ENCODE results near the gene FAR2.
"Not testable (repeated sequence)": the region's sequence is repeated elsewhere in the genome, so short reads cannot be mapped to it uniquely, and the experiment has no call there.

The FAR2 gene

DNA sequence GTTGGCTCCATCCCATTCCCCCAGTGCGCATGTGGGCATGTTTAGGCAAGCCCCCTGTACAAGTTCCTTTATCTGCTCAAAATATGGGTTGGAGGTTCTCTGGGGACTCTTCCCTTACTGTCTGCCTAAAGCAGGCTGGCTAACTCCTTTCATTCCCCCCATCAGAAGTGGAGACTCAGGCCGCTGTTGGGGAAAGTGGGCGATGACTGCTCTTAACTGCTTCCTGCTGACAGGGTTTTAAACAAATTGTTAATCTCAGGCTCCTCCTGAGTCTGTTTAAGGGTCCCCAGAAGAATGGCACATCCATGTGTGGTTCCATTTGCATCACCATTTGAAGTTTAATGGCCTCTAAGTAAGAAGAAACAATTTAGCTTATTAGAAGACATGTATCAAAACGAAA is 15.4 kb upstream of the FAR2 start:
- Histone ChIP-seq H3K27me3 (replicated peaks; ENCODE audit: control insufficient read depth, insufficient read depth, low read length, poor library complexity, severe bottlenecking) (no peaks in the 10 kb centered on the region), H3K4me1 (ENCODE audit: control insufficient read depth, insufficient read depth, low read length, poor library complexity, severe bottlenecking) (no peaks in the 10 kb centered on the region), H3K9me3 (ENCODE audit: control insufficient read depth, low read length) (no peaks in the 10 kb centered on the region), H3K36me3 (ENCODE audit: control insufficient read depth, insufficient read depth, low read length) (no peaks in the 10 kb centered on the region), H3K27ac (ENCODE audit: insufficient read depth, low read length, poor library complexity, severe bottlenecking) (no peak overlapping the region), H3K4me3 (ENCODE audit: insufficient read depth, low read depth, low read length, poor library complexity, severe bottlenecking) (no peak overlapping the region)
- DNase-seq, result no peak

DNA sequence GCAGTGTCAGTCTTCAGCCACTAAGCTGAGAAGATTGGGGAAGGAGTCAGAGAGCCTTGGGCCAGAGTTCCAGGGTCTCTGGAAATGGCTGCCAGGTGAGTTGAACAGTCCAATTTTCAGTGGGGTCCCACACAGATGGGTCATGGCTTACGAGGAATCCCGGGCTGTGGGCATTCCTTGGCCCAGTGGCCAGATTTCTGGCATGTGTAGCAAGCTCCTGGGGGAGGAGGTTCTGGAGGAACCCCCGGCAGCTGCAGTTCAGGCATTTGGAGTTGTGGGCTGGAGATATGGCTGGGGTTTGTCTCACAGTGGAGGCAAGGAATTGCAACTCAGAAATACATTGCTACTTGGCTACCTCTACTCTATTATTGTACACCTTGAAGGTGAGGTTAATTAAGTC is 10.8 kb upstream of the FAR2 start:
- not testable (repeated sequence) for H3K27me3 ChIP-seq (replicated peaks; ENCODE audit: control insufficient read depth, insufficient read depth, low read length, poor library complexity, severe bottlenecking); H3K4me1 ChIP-seq (ENCODE audit: control insufficient read depth, insufficient read depth, low read length, poor library complexity, severe bottlenecking); H3K27ac ChIP-seq (ENCODE audit: insufficient read depth, low read length, poor library complexity, severe bottlenecking); H3K36me3 ChIP-seq (ENCODE audit: control insufficient read depth, insufficient read depth, low read length); H3K4me3 ChIP-seq (ENCODE audit: insufficient read depth, low read depth, low read length, poor library complexity, severe bottlenecking); H3K9me3 ChIP-seq (ENCODE audit: control insufficient read depth, low read length); DNase-seq

DNA sequence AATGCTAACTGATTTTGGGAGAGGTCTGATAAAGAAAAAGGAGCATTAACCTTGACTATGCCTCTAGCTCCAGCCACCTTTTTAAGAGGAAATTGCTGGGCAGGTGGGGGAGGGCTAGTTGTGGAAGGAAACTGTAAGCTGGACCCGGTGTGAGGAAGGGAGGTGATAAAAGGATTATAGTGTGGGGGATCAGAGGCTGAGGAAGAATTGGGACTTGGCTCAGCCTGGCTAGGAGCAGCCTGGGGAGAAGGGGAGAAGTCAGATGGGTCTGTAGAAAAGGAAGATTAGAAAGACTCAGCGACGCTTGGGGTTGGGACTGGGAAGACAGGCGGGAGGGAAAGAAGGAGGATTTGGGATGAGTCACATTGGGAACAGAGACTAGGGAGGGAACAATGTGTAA is 10.2 kb upstream of the FAR2 start:
- not testable (repeated sequence) for DNase-seq; H3K4me1 ChIP-seq (ENCODE audit: control insufficient read depth, insufficient read depth, low read length, poor library complexity, severe bottlenecking); H3K4me3 ChIP-seq (ENCODE audit: insufficient read depth, low read depth, low read length, poor library complexity, severe bottlenecking); H3K36me3 ChIP-seq (ENCODE audit: control insufficient read depth, insufficient read depth, low read length); H3K9me3 ChIP-seq (ENCODE audit: control insufficient read depth, low read length); H3K27ac ChIP-seq (ENCODE audit: insufficient read depth, low read length, poor library complexity, severe bottlenecking); H3K27me3 ChIP-seq (replicated peaks; ENCODE audit: control insufficient read depth, insufficient read depth, low read length, poor library complexity, severe bottlenecking)

DNA sequence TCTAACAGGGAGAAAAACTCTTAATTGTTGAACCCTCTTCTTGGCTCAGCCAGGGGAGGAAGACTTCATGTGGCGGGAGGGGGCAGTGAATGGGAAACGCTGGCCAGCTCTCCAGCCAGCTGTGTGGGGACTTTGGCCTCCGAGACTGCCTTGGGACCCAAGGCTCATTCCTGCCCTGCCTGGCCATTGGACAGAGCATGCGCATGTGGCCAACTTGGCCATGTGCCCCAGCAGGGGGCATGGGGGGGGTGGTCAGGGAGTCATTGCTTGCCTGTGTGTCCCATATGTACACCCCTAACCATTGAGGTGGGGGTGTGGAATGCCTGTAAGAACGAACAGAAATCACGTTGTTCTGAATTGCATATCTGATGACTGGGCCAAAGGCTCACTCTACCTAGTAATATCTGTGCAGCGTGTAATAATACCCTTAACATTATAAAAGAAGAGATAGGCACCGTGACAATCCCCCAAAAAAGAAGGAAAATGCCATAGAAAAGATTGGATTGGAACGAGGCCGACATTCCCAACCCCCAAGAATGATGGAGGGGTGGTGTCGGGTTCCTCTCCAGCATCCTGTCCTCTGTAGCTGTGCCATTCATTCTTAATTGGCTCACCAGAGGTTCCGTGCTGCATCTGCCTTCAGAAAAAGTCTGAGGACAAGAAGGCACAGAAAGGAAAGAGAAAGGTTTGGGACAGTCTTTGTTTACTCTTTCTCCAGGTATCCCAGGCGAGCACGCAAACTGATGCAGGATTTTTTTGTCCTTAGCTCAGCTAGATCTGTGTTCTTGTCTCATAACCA is 3.5 kb upstream of the FAR2 start:
- Histone ChIP-seq H3K4me3 (ENCODE audit: insufficient read depth, low read depth, low read length, poor library complexity, severe bottlenecking) (no peak overlapping the region), H3K27ac (ENCODE audit: insufficient read depth, low read length, poor library complexity, severe bottlenecking) (no peak overlapping the region), H3K36me3 (ENCODE audit: control insufficient read depth, insufficient read depth, low read length) (no peaks in the 10 kb centered on the region), H3K27me3 (replicated peaks; ENCODE audit: control insufficient read depth, insufficient read depth, low read length, poor library complexity, severe bottlenecking) (no peaks in the 10 kb centered on the region), H3K4me1 (ENCODE audit: control insufficient read depth, insufficient read depth, low read length, poor library complexity, severe bottlenecking) (peaks cover 8% of the 10 kb centered on the region), H3K9me3 (ENCODE audit: control insufficient read depth, low read length) (no peaks in the 10 kb centered on the region)
- no peak for DNase-seq

DNA sequence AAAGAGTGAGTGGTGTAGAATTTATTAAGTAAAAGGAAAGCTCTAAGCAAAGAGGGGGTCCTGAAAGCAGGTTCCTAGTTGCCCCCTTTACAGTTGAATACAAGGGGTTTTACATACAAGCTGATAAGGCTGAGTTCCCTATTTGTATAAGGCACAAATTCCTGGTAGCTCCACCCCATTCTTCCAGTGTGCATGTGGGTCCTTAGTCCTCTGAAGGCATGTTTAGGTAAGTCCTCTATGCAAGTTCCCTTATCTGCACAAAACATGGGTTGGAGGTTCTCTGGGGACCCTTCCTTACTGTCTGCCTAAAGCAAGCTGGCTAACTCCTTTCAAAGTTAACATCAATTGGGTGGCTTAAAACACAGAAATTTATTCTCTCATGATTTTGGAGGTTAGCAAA is 2.9 kb upstream of the FAR2 start:
- peaks cover 8% of the 10 kb centered on the region for H3K4me1 ChIP-seq (ENCODE audit: control insufficient read depth, insufficient read depth, low read length, poor library complexity, severe bottlenecking)
- no peaks in the 10 kb centered on the region for H3K9me3 ChIP-seq (ENCODE audit: control insufficient read depth, low read length)
- no peaks in the 10 kb centered on the region for H3K27me3 ChIP-seq (replicated peaks; ENCODE audit: control insufficient read depth, insufficient read depth, low read length, poor library complexity, severe bottlenecking)
- no peak for DNase-seq
- no peak overlapping the region for H3K27ac ChIP-seq (ENCODE audit: insufficient read depth, low read length, poor library complexity, severe bottlenecking)
- H3K4me3 ChIP-seq (ENCODE audit: insufficient read depth, low read depth, low read length, poor library complexity, severe bottlenecking), result no peak overlapping the region
- no peaks in the 10 kb centered on the region for H3K36me3 ChIP-seq (ENCODE audit: control insufficient read depth, insufficient read depth, low read length)

DNA sequence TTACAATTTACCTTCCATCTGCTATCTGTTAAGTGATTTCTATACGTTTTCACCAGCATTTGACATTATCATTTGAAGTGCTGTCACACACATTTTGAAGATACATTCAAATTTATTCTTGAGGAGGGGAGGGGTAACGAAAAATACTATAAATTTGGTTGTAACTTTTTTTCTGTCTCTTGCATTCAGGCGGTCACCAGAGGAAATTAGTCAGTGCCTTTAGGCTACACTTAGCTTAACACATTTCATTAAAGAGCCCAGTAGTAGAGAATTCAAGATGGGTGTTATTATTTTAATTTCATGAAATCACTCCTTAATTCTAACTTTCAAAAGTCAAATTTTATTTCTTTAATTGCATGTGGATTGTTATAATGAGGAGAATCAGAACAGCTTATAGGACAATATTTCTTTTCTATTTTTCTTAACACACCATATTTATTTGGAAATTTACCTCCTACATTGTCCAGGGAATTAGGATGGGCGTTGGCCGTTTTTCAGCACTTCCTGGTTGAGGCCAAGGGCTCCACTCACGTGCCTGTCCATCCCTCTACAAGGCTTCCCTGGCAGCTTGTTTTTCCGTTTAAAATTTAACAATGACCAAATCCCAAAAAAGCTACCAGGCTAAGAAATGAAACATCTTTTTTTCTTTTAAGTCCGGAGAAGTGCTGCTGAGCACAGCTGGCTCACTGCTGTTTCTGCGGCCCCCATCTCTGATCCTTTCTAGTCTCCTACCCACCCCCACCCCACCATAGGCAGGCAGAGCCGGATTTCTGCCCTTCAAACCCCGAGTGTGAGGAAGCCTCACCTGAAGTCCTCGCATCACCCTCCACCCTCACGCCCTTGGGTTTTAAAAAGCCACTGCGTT is 1.1 kb upstream of the FAR2 start:
- H3K27ac ChIP-seq (ENCODE audit: insufficient read depth, low read length, poor library complexity, severe bottlenecking), result peak overlapping the region; percentile 60
- peaks cover 8% of the 10 kb centered on the region for H3K4me1 ChIP-seq (ENCODE audit: control insufficient read depth, insufficient read depth, low read length, poor library complexity, severe bottlenecking)
- no peak for DNase-seq
- no peaks in the 10 kb centered on the region for H3K27me3 ChIP-seq (replicated peaks; ENCODE audit: control insufficient read depth, insufficient read depth, low read length, poor library complexity, severe bottlenecking)
- H3K4me3 ChIP-seq (ENCODE audit: insufficient read depth, low read depth, low read length, poor library complexity, severe bottlenecking), result peak overlapping the region; percentile 93
- no peaks in the 10 kb centered on the region for H3K9me3 ChIP-seq (ENCODE audit: control insufficient read depth, low read length)
- H3K36me3 ChIP-seq (ENCODE audit: control insufficient read depth, insufficient read depth, low read length), result no peaks in the 10 kb centered on the region

DNA sequence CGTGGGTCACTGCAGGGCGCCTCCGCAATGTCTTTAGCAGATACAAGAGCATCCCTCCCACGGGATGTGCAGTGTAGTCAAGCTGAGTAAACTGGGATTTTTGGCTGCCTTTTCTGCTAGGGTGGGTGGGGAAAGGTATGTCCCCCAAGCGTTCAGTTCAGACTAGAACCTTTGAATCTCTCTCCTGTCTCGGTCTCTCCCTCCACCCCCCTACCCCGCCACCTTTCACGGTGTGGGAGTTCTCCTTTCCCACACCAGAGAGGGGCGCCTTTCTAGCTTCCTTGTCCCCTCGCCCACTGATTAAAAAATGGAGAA is 525 bp upstream of the FAR2 start:
- Histone ChIP-seq H3K27ac (ENCODE audit: insufficient read depth, low read length, poor library complexity, severe bottlenecking) (peak overlapping the region; percentile 60), H3K9me3 (ENCODE audit: control insufficient read depth, low read length) (no peaks in the 10 kb centered on the region), H3K27me3 (replicated peaks; ENCODE audit: control insufficient read depth, insufficient read depth, low read length, poor library complexity, severe bottlenecking) (no peaks in the 10 kb centered on the region), H3K4me1 (ENCODE audit: control insufficient read depth, insufficient read depth, low read length, poor library complexity, severe bottlenecking) (peaks cover 8% of the 10 kb centered on the region), H3K36me3 (ENCODE audit: control insufficient read depth, insufficient read depth, low read length) (no peaks in the 10 kb centered on the region), H3K4me3 (ENCODE audit: insufficient read depth, low read depth, low read length, poor library complexity, severe bottlenecking) (peak overlapping the region; percentile 93)
- DNase-seq, result no peak

DNA sequence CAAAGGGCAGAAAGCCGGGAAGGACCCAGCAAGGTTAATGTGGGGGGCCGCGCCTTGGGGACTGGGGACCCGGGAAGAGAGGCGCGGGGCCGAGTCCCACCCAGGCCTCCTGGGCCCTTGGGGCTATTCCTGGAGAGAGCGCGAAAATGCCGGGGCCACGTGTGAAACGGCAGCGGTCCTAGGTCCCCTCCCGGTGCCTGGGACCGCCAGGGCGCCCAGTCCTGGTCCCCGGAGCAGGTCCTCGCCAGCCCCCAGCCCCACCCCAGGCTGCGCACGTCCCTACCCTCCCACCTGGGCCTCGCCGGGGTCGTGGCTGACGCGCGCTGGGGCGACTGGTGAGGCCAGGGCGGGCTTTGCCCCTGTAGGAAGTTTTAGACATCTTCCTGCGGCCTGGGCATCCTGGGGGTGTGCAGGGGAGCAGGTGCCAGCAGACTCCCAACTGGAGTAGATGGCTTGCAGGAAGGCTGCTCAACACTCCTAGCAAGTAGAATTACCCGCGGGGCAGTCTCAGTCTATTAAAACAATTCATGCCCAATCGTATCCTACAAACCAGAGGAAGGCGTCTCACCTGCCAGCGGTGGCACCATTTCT is 708 bp downstream of the FAR2 start:
- H3K36me3 ChIP-seq (ENCODE audit: control insufficient read depth, insufficient read depth, low read length), result no peaks in the 10 kb centered on the region
- no peak overlapping the region for H3K27ac ChIP-seq (ENCODE audit: insufficient read depth, low read length, poor library complexity, severe bottlenecking)
- DNase-seq, result no peak
- H3K9me3 ChIP-seq (ENCODE audit: control insufficient read depth, low read length), result no peaks in the 10 kb centered on the region
- peaks cover 8% of the 10 kb centered on the region for H3K4me1 ChIP-seq (ENCODE audit: control insufficient read depth, insufficient read depth, low read length, poor library complexity, severe bottlenecking)
- no peaks in the 10 kb centered on the region for H3K27me3 ChIP-seq (replicated peaks; ENCODE audit: control insufficient read depth, insufficient read depth, low read length, poor library complexity, severe bottlenecking)
- peak overlapping the region; percentile 93 for H3K4me3 ChIP-seq (ENCODE audit: insufficient read depth, low read depth, low read length, poor library complexity, severe bottlenecking)

DNA sequence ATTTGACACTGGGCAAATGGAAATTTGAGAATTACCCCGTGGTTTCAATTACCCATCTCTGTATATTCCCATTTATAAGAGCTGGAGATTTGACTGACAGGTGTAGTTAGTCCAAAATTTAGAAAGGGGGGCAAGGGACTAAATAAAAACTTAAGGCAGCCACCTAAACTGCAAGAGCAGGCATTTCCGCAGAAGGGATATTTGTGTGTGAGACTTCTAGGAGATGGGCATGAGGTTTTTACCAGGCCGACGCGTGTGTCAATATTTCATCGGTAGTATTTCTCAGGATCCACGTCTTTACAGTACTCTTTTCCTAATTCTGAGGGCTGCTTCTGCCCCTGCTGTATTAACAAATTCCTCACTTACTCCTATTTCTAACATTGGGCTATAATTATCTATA is 1.4 kb downstream of the FAR2 start:
- H3K27me3 ChIP-seq (replicated peaks; ENCODE audit: control insufficient read depth, insufficient read depth, low read length, poor library complexity, severe bottlenecking), result no peaks in the 10 kb centered on the region
- no peak overlapping the region for H3K27ac ChIP-seq (ENCODE audit: insufficient read depth, low read length, poor library complexity, severe bottlenecking)
- H3K4me1 ChIP-seq (ENCODE audit: control insufficient read depth, insufficient read depth, low read length, poor library complexity, severe bottlenecking), result peaks cover 11% of the 10 kb centered on the region
- H3K9me3 ChIP-seq (ENCODE audit: control insufficient read depth, low read length), result no peaks in the 10 kb centered on the region
- H3K4me3 ChIP-seq (ENCODE audit: insufficient read depth, low read depth, low read length, poor library complexity, severe bottlenecking), result no peak overlapping the region
- H3K36me3 ChIP-seq (ENCODE audit: control insufficient read depth, insufficient read depth, low read length), result no peaks in the 10 kb centered on the region
- DNase-seq, result no peak
